Measurements from ENCODE around the gene CRISP2.

DNA sequence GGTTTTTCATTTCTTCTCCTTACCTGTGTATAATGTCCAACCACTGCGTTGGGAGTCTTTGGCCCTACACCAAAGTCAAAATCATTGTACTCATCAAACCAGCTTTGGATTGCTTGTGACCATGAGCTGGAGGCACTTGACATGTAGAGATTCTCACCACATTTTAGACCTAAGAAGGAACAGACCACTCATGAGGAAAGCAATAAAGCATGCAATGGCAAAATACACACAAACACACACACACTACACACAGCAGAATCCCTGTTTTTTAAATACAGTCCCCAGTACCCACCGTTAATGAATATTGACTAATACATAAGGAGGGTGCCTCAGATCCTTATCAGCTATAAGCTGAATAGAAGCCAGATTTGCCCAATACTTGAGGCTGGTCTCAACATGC lies 20.3 kb upstream of the CRISP2 start:
- TF ChIP-seq, protein P1, sequence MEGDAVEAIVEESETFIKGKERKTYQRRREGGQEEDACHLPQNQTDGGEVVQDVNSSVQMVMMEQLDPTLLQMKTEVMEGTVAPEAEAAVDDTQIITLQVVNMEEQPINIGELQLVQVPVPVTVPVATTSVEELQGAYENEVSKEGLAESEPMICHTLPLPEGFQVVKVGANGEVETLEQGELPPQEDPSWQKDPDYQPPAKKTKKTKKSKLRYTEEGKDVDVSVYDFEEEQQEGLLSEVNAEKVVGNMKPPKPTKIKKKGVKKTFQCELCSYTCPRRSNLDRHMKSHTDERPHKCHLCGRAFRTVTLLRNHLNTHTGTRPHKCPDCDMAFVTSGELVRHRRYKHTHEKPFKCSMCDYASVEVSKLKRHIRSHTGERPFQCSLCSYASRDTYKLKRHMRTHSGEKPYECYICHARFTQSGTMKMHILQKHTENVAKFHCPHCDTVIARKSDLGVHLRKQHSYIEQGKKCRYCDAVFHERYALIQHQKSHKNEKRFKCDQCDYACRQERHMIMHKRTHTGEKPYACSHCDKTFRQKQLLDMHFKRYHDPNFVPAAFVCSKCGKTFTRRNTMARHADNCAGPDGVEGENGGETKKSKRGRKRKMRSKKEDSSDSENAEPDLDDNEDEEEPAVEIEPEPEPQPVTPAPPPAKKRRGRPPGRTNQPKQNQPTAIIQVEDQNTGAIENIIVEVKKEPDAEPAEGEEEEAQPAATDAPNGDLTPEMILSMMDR (IDR thresholded peaks at IDR 0.05) = no peak
- TF ChIP-seq POLR2A (IDR thresholded peaks at IDR 0.05) = no peak

Measured in body of pancreas (tissue), 4 donors.